Ishikawa (cell line): ENCODE data around the gene FAM107A.

Source experiments
- CEBPB ChIP-seq: IDR thresholded peaks from 2 replicates; pipeline ENCODE4 v1.6.1; 2012
- CREB1 ChIP-seq: IDR thresholded peaks from 2 replicates; pipeline ENCODE4 v1.6.1; 2012; ENCODE audit warnings: low read depth
- EGR1 ChIP-seq: IDR thresholded peaks from 2 replicates; pipeline ENCODE4 v1.6.1; 2012
- EP300 ChIP-seq: IDR thresholded peaks from 2 replicates; pipeline ENCODE4 v1.6.1; 2012; ENCODE audit warnings: borderline replicate concordance
- FOXM1 ChIP-seq: IDR thresholded peaks from 2 replicates; pipeline ENCODE4 v1.6.1; 2012; ENCODE audit warnings: low read depth, borderline replicate concordance
- MAX ChIP-seq: IDR thresholded peaks from 2 replicates; pipeline ENCODE4 v1.6.1; 2012
- NFIC ChIP-seq: IDR thresholded peaks from 2 replicates; pipeline ENCODE4 v1.6.1; 2012
- RAD21 ChIP-seq: IDR thresholded peaks from 2 replicates; pipeline ENCODE4 v1.6.1; 2012; ENCODE audit warnings: low read depth
- TAF1 ChIP-seq: IDR thresholded peaks from 2 replicates; pipeline ENCODE4 v1.6.1; 2012; ENCODE audit warnings: low read depth, mild to moderate bottlenecking
- TCF12 ChIP-seq: IDR thresholded peaks from 2 replicates; pipeline ENCODE4 v1.6.1; 2012; ENCODE audit warnings: low read depth
- TEAD4 ChIP-seq: IDR thresholded peaks from 2 replicates; pipeline ENCODE4 v1.6.1; 2012
- YY1 ChIP-seq: IDR thresholded peaks from 2 replicates; pipeline ENCODE4 v1.6.1; 2012; ENCODE audit warnings: low read depth
- ZBTB7A ChIP-seq: IDR thresholded peaks from 2 replicates; pipeline ENCODE4 v1.6.1; 2012; ENCODE audit warnings: low read depth
- TF ChIP-seq, protein P1 (sequence below): IDR thresholded peaks from 2 replicates; pipeline ENCODE4 v1.6.1; 2012
- TF ChIP-seq, protein P2 (sequence below): IDR thresholded peaks from 2 replicates; pipeline ENCODE4 v1.6.1; 2012; ENCODE audit warnings: low read depth, mild to moderate bottlenecking

The FAM107A gene

GRCh38 chr3:58578873-58579272 is 1.7 kb upstream of the FAM107A start:
- TF ChIP-seq EP300 (no peak), TCF12 (no peak), EGR1 (no peak), ZBTB7A (no peak), TEAD4 (no peak), CREB1 (no peak), YY1 (no peak), FOXM1 (no peak), NFIC (no peak), MAX (no peak), TAF1 (no peak), RAD21 (no peak), CEBPB (no peak)
- TF ChIP-seq, protein P1, sequence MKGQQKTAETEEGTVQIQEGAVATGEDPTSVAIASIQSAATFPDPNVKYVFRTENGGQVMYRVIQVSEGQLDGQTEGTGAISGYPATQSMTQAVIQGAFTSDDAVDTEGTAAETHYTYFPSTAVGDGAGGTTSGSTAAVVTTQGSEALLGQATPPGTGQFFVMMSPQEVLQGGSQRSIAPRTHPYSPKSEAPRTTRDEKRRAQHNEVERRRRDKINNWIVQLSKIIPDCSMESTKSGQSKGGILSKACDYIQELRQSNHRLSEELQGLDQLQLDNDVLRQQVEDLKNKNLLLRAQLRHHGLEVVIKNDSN, result no peak
- TF ChIP-seq, protein P2, sequence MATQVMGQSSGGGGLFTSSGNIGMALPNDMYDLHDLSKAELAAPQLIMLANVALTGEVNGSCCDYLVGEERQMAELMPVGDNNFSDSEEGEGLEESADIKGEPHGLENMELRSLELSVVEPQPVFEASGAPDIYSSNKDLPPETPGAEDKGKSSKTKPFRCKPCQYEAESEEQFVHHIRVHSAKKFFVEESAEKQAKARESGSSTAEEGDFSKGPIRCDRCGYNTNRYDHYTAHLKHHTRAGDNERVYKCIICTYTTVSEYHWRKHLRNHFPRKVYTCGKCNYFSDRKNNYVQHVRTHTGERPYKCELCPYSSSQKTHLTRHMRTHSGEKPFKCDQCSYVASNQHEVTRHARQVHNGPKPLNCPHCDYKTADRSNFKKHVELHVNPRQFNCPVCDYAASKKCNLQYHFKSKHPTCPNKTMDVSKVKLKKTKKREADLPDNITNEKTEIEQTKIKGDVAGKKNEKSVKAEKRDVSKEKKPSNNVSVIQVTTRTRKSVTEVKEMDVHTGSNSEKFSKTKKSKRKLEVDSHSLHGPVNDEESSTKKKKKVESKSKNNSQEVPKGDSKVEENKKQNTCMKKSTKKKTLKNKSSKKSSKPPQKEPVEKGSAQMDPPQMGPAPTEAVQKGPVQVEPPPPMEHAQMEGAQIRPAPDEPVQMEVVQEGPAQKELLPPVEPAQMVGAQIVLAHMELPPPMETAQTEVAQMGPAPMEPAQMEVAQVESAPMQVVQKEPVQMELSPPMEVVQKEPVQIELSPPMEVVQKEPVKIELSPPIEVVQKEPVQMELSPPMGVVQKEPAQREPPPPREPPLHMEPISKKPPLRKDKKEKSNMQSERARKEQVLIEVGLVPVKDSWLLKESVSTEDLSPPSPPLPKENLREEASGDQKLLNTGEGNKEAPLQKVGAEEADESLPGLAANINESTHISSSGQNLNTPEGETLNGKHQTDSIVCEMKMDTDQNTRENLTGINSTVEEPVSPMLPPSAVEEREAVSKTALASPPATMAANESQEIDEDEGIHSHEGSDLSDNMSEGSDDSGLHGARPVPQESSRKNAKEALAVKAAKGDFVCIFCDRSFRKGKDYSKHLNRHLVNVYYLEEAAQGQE, result no peak

GRCh38 chr3:58576716-58577115 is 475 bp downstream of the FAM107A start:
- TF ChIP-seq TAF1 (no peak), FOXM1 (no peak), EP300 (no peak), RAD21 (no peak), NFIC (no peak), YY1 (no peak)

DNA sequence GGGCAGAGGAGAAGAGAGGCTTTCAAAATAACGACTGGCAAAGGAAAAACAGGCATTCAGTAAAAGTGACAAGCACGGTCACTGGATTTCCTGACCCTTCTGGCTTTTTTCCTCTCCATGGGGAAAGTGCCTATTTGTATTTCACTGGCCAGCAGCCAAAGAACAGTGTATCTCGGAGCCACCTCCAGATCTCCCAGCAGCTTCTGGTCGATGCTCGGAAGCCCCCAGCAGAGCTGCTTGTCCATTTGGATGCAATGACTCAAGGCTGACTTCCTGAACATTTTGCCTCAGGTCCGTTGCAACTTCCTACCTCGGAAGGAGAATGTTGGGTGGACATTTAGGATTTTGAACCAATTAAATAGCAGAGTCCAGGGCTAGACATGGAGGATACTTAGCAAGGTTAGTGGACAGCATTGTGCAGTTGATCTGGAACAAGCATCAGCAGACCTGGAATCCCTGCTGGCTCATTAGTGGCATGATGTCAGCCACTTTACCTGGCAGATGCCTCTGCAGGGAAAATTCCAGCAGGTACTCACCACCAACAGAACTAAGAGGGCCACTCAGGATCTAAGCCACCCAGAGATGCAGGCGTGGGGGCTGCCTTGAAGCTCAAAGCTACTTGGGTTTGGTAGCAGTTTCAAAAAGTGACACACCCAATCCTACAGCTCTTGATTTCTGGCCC is 1.1 kb downstream of the FAM107A start:
- TF ChIP-seq TCF12 (no peak), EGR1 (no peak), NFIC (no peak), FOXM1 (no peak), TEAD4 (no peak), EP300 (no peak), CEBPB (no peak), CREB1 (no peak), YY1 (no peak), TAF1 (no peak), MAX (no peak), RAD21 (no peak), ZBTB7A (no peak)
- TF ChIP-seq, protein P1, result no peak
- TF ChIP-seq, protein P2, result no peak

DNA sequence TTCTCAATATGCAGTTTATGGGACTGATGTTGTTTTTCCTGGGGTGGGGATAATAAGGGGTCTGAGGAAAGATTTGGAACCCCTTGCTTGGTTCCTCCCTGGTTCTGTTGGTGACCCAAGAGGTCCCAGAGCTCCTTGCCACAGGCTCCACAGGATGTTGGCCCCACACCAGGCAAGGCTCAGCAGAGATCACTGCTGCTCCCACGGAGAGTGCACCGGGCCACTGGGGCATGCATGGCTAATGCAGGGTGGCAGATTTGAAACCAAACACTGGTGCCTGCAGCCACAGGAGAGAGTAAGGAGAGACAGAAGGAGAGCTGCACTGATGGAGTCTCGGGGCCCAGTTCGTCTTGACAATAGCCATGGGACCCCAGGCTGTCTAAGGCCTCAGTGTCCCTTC is 2.5 kb downstream of the FAM107A start:
- no peak for TF ChIP-seq MAX
- no peak for TF ChIP-seq TAF1
- TF ChIP-seq EGR1, result no peak
- TF ChIP-seq CREB1, result no peak
- TF ChIP-seq, protein P2, result no peak
- no peak for TF ChIP-seq EP300
- TF ChIP-seq, protein P1, result no peak
- TF ChIP-seq FOXM1, result no peak
- no peak for TF ChIP-seq TEAD4
